Measurements from ENCODE around the gene RLN3.

RLN3 gene

GRCh38 chr19:14027856-14028450 is at the start of gene RLN3:
RLN3 (plus strand) TSS chr19:14028148; CDS start chr19:14028205, 57 bp downstream.
- no peak for DNase-seq

- DNase-seq, result no peak
Observed at GRCh38 chr19:13978351-13979243, 49.4 kb upstream of the RLN3 start.

GRCh38 chr19:13979244-13979615 is 48.7 kb upstream of the RLN3 start:
- DNase-seq, result no peak

- no peak for DNase-seq
Observed at GRCh38 chr19:13979686-13980085, 48.3 kb upstream of the RLN3 start.

- no peak for DNase-seq
Observed at GRCh38 chr19:13980340-13980739, 47.6 kb upstream of the RLN3 start.

GRCh38 chr19:13981021-13981420 is 46.9 kb upstream of the RLN3 start:
- no peak for DNase-seq

GRCh38 chr19:13981467-13981866 is 46.5 kb upstream of the RLN3 start:
- no peak for DNase-seq

- DNase-seq, result no peak
Observed at GRCh38 chr19:13981988-13982501, 45.9 kb upstream of the RLN3 start.

GRCh38 chr19:13982773-13983172 is 45.2 kb upstream of the RLN3 start:
- no peak for DNase-seq

- DNase-seq, result no peak
Observed at GRCh38 chr19:13983213-13983889, 44.6 kb upstream of the RLN3 start.

GRCh38 chr19:13984186-13984585 is 43.8 kb upstream of the RLN3 start:
- DNase-seq, result no peak

- DNase-seq, result no peak
Observed at GRCh38 chr19:13984875-13985741, 42.8 kb upstream of the RLN3 start.

GRCh38 chr19:13985771-13986347 is 42.1 kb upstream of the RLN3 start:
- no peak for DNase-seq

GRCh38 chr19:13986348-13986904 is 41.5 kb upstream of the RLN3 start:
- DNase-seq, result no peak

- DNase-seq, result no peak
Observed at GRCh38 chr19:13987101-13987890, 40.7 kb upstream of the RLN3 start.

GRCh38 chr19:13989487-13989886 is 38.5 kb upstream of the RLN3 start:
- DNase-seq, result no peak

- DNase-seq, result no peak
Observed at GRCh38 chr19:13990085-13990484, 37.9 kb upstream of the RLN3 start.

- DNase-seq, result no peak
Observed at GRCh38 chr19:13992025-13992424, 35.9 kb upstream of the RLN3 start.

GRCh38 chr19:13993590-13994300 is 34.2 kb upstream of the RLN3 start:
- no peak for DNase-seq

GRCh38 chr19:13995017-13995728 is 32.8 kb upstream of the RLN3 start:
- peak; percentile 68 for DNase-seq

Measured in NCI-H1694 treated with DMSO at 0.1 percent for 48 hours (cell line).